Heart left ventricle (tissue), 16 donors: ENCODE data around the gene ARHGAP10. TPM values are rescaled to one million over a fixed set of nuclear protein-coding genes. Genes with fewer than 3 reads are reported as not detected.

Source experiments
- ATAC-seq, 4 donors: fragments of 200-7000 bp; cut with Tn5 transposase; one replicate each; pipeline ENCODE4 v1.9.1; 2020 to 2022; ENCODE audit warnings: moderate library complexity in 4 of 4, mild to moderate bottlenecking in 3 of 4, moderate number of reproducible peaks in 1 of 4
- DNase-seq, 5 donors: peaks; one replicate each; pipeline ENCODE4 v3.0.0-alpha.2; 2020
- H3K27ac ChIP-seq, 12 donors: fragments of 200-600 bp; sonication (generic) in 4 of 12; one replicate each; pipeline versions ENCODE4 v1.5.0 to v1.8.0; 2016 to 2022; ENCODE audit warnings: mild to moderate bottlenecking in 2 of 12
- H3K27me3 ChIP-seq, 9 donors: fragments of 200-600 bp; sonication (generic) in 2 of 9; one replicate each; pipeline versions ENCODE4 v1.5.1 to v1.8.0; 2016 to 2022; ENCODE audit warnings: mild to moderate bottlenecking in 3 of 9
- H3K36me3 ChIP-seq, 9 donors: fragments of 200-600 bp; sonication (generic) in 2 of 9; one replicate each; pipeline versions ENCODE4 v1.5.0 to v1.8.0; 2018 to 2022; ENCODE audit warnings: mild to moderate bottlenecking in 2 of 9
- H3K4me1 ChIP-seq, 12 donors: fragments of 200-600 bp; sonication (generic) in 4 of 12; one replicate each; pipeline versions ENCODE4 v1.5.0 to v1.8.0; 2016 to 2022; ENCODE audit warnings: mild to moderate bottlenecking in 3 of 12
- H3K4me3 ChIP-seq, 12 donors: fragments of 200-600 bp; sonication (generic) in 4 of 12; one replicate each; pipeline versions ENCODE4 v1.5.0 to v1.8.0; 2017 to 2022; ENCODE audit warnings: mild to moderate bottlenecking in 9 of 12, moderate library complexity in 4 of 12
- H3K9me3 ChIP-seq, 12 donors: fragments of 200-600 bp; sonication (generic) in 4 of 12; one replicate each; pipeline versions ENCODE4 v1.5.0 to v1.8.0; 2016 to 2022; ENCODE audit warnings: mild to moderate bottlenecking in 1 of 12
- CTCF ChIP-seq, 12 donors: fragments of 200-600 bp; sonication (generic) in 4 of 12; IDR thresholded peaks; one replicate each; pipeline versions ENCODE4 v1.5.0 to v1.8.0; 2018 to 2022; ENCODE audit warnings: antibody characterized with exemption in 12 of 12, mild to moderate bottlenecking in 5 of 12
- POLR2A ChIP-seq, 2 donors: fragments of 450-650 bp; IDR thresholded peaks; one replicate each; pipeline ENCODE4 v1.6.1; 2017; ENCODE audit warnings: antibody characterized with exemption in 2 of 2, mild to moderate bottlenecking in 2 of 2, moderate library complexity in 2 of 2
- WGBS, 4 donors: extraction: QIAGEN DNeasy Blood & Tissue Kit in 2 of 4; methylation state at CpG; one replicate each; pipeline versions ENCODE4 v1.1.5 to v1.1.7; 2013 to 2018; 5-methylcytosine and 5-hydroxymethylcytosine counted together
- intact Hi-C, 10 donors: fragments of 100-400 bp; cut with DNase I; formaldehyde crosslinking; loops; one replicate each; pipeline versions ENCODE4 v1.11.1 to v1.14.2; 2022
- polyA plus RNA-seq, 2 donors: library from polyadenylated mRNA; stranded (reverse); fragments of 200-250 nt; gene quantifications; one replicate each; pipeline ENCODE4 v1.2.3, GENCODE V29; 2013
- total RNA-seq, 9 donors: library from RNA; depleted of rRNA in 2 of 9; stranded (reverse); fragments of >200 nt in 2 of 9; fragmentation: NEBNext Ultra II Directional in 3 of 9; extraction: Animal tissue kit (Norgen Biotek cat#: 25700) in 3 of 9; gene quantifications; one replicate each; pipeline versions ENCODE4 v1.1.0 to v1.2.4, GENCODE V29; 2016 to 2023
- donor health status: ischemic (EF 13 %, LVEDD 7.1; RV severe dilation, severe dysfunction).
- donor health status: healthy with polysubstance abuse.
- donor health status: DM: no; HTN: yes; CAD: no.
- donor health status: DM: no; HTN: no; CAD: no.
- donor health status: ischemic (EF 25% LVEDD 6.9; RV normal size, moderate dysfunction).
- donor health status: ischemic (EF 25% LVEDD 5.7; RV mildly dilated, moderate dysfunction).
- donor health status: healthy.
- donor health status: DM: yes; HTN: yes; CAD: no.
- donor health status: ischemic (EF 35%, LVEDD 5.7; RV mildly dilated, moderate dysfunction).
- donor health status: nonischemic (EF 11% LVEDD 7.7; RV severe dilation, severe dysfunction).
- donor health status: DM: yes; HTN: yes; CAD: no.
- donor health status: PGD.
- donor health status: ischemic (EF 29% LVEDD 5.4; RV normal size, mild dysfunction).
- donor health status: nonischemic (EF 23%, LVEDD 6.1; RV moderate dilation, normal function).

The ARHGAP10 gene
- total and polyA plus RNA-seq, 11 donors, result 30.6 to 73.7 (median 51.7) TPM

- peaks cover 11 to 74% (median 55%) of the 10 kb centered on the region in 12 donors for H3K4me1 ChIP-seq
- WGBS, 4 donors, result 51 to 61% (median 57%) methylated on average over 2 of the region's 2 CpGs
- intact Hi-C loops, result loop anchor here in 2 of 10 donors (5.0 to 10.0 kb wide), 2 partner anchors 36 to 87 kb away; partner anchors contain the start of gene ARHGAP10 (in 1 of the 2)
- H3K9me3 ChIP-seq, result no peaks in the 10 kb centered on the region
- H3K27ac ChIP-seq, result peak overlapping the region; percentile 28 to 91 (median 80)
- H3K27me3 ChIP-seq, result no peaks in the 10 kb centered on the region
- H3K4me3 ChIP-seq, result no peak overlapping the region
- no peak for ATAC-seq
- peaks cover 0 to 18% (median 7%) of the 10 kb centered on the region in 9 donors for H3K36me3 ChIP-seq
- TF ChIP-seq POLR2A (IDR thresholded peaks at IDR 0.05) (no peak), CTCF (IDR thresholded peaks at IDR 0.05) (no peak)
- DNase-seq, result no peak
Observed at GRCh38 chr4:147821555-147821954, 89.7 kb downstream of the ARHGAP10 start.

- Histone ChIP-seq H3K4me3 (no peak overlapping the region), H3K4me1 (peaks cover 11 to 73% (median 53%) of the 10 kb centered on the region in 12 donors), H3K9me3 (no peaks in the 10 kb centered on the region), H3K27ac (peak overlapping the region; percentile 28 to 91 (median 80)), H3K27me3 (no peaks in the 10 kb centered on the region), H3K36me3 (peaks cover 0 to 18% (median 7%) of the 10 kb centered on the region in 9 donors)
- TF ChIP-seq POLR2A (IDR thresholded peaks at IDR 0.05), result no peak
- TF ChIP-seq CTCF (IDR thresholded peaks at IDR 0.05), result no peak
- intact Hi-C loops, result loop anchor here in 2 of 10 donors (5.0 to 10.0 kb wide), 2 partner anchors 35 to 87 kb away; partner anchors contain the start of gene ARHGAP10 (in 1 of the 2)
- ATAC-seq, result peak; percentile 71 to 83 (median 77)
- peak; percentile 67 to 93 (median 85) for DNase-seq
Observed at GRCh38 chr4:147822128-147822527, 90.2 kb downstream of the ARHGAP10 start.

- Histone ChIP-seq H3K36me3 (peaks cover 0 to 18% (median 7%) of the 10 kb centered on the region in 9 donors), H3K27ac (peak overlapping the region in 11 of 12 donors; percentile 67 to 91 (median 80)), H3K4me1 (peaks cover 11 to 68% (median 50%) of the 10 kb centered on the region in 12 donors), H3K4me3 (no peak overlapping the region), H3K27me3 (no peaks in the 10 kb centered on the region), H3K9me3 (no peaks in the 10 kb centered on the region)
- TF ChIP-seq POLR2A (IDR thresholded peaks at IDR 0.05), result no peak
- TF ChIP-seq CTCF (IDR thresholded peaks at IDR 0.05), result no peak
- WGBS, 4 donors, result 83 to 92% (median 91%) methylated on average over 3 of the region's 3 CpGs
- no peak for ATAC-seq
- no peak for DNase-seq
- intact Hi-C loops, result loop anchor here in 2 of 10 donors (5.0 to 10.0 kb wide), 2 partner anchors 34 to 88 kb away; partner anchors contain the start of gene ARHGAP10 (in 1 of the 2)
Observed at GRCh38 chr4:147823130-147823529, 91.2 kb downstream of the ARHGAP10 start.

GRCh38 chr4:147824316-147824715, 92.4 kb downstream of the ARHGAP10 start:
- ATAC-seq (no peak), DNase-seq (no peak)
- Histone ChIP-seq H3K27ac (peak overlapping the region in 10 of 12 donors; percentile 18 to 97 (median 86)), H3K9me3 (no peaks in the 10 kb centered on the region), H3K27me3 (no peaks in the 10 kb centered on the region), H3K36me3 (peaks cover 0 to 18% (median 7%) of the 10 kb centered on the region in 9 donors), H3K4me1 (peaks cover 11 to 68% (median 60%) of the 10 kb centered on the region in 12 donors), H3K4me3 (no peak overlapping the region)
- no peak for TF ChIP-seq POLR2A (IDR thresholded peaks at IDR 0.05)
- no peak for TF ChIP-seq CTCF (IDR thresholded peaks at IDR 0.05)
- 91 to 97% (median 95%) methylated on average over 5 of the region's 5 CpGs for whole genome bisulfite sequencing, 4 donors
- intact Hi-C loops, result loop anchor here in 2 of 10 donors (5.0 to 10.0 kb wide), 2 partner anchors 33 to 90 kb away; partner anchors contain the start of gene ARHGAP10 (in 1 of the 2)
